ENCODE measurements around the gene DBNL.
A peak's percentile ranks its signal among the peaks of the same experiment; 100 is the strongest.

The DBNL gene

GRCh38 chr7:44100458-44101302 lies 56.2 kb downstream of the DBNL start:
- DNase-seq, result no peak

- no peak for DNase-seq
Measured at GRCh38 chr7:44101303-44101965, 56.9 kb downstream of the DBNL start.

DNA sequence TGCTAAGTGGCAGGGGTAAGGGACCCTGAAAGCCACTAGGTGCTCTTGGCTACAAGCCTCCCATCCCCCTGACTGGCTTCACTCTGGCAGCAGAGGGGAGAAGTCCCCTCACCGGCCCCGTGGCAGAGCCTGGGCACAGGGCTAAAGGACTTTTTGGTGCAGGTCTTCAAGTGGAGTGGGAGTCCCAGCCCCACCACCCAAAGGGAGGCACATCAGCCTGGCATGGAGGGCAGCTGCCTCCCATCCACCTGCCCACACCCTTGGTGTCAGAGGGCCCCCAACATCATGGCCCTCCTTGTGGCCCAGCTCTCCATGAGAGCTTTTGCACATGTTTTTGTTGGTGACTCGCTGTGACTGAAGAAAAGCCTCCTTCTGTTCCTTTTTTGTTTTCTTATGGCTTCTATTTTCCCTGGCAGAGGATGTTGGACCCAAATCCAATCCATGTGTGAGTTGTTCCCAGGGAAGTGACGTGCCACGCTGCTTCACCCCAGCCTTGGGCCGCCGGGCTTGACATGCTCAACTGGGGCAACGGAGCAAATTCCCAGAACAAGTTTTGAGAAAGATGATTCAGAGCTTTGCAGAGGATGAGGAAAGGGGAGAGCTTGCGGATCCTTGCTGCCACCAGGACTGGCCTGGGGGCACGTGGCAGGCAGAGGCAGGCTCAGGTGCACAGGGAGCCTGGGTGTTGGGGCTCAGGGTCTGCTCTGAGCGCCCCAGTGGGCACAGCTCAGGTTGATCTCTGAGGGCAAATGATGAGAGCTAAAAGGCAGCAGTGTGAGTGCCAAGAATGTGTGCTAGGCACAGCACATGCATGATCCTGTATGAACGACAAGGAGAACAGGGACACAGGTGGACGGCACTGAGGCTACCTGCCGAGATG lies 57.7 kb downstream of the DBNL start:
- no peak for DNase-seq

DNA sequence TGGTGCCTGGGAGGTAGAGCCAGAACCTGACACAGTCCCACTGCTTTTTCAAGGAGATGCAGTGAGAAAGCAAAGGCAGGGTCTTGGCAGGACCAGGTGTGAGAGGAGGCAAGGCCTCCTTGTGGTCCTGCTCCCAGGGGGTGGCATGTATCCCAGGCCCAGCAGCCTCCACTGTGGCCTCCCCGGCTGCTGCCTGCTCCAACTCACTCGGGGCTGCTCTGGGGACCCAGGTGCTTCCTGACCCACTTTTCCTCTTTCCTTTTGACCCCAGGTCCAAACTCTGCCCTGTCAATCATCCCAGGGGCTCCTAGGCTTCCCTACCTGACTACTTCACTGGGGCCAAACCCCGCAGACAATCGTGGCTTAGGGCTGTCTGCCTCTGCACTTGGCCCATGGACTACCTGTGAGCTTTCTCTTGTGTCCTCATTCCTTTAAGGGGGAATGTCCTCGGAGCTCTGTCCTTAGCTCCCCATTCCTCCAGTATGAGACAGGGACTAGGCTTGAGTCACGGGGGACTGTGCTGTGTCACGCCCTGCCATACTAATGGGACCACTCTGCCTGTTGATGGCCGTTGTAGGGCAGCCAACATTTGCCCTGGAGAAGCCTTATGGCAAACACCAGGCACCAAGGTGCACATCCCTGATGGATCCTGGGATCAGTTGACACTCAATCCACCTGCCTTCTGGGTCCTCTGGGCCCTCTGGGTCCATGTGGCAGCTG lies 58.5 kb downstream of the DBNL start:
- no peak for DNase-seq

GRCh38 chr7:44103566-44103922 lies 59.0 kb downstream of the DBNL start:
- no peak for DNase-seq

- peak in 1 of 5 donors; percentile 20 for DNase-seq
Measured at GRCh38 chr7:44103923-44104859, 59.7 kb downstream of the DBNL start, which contains the start of gene AEBP1. AEBP1 (plus strand) TSS chr7:44104345; CDS start chr7:44104666, 321 bp downstream.

DNA sequence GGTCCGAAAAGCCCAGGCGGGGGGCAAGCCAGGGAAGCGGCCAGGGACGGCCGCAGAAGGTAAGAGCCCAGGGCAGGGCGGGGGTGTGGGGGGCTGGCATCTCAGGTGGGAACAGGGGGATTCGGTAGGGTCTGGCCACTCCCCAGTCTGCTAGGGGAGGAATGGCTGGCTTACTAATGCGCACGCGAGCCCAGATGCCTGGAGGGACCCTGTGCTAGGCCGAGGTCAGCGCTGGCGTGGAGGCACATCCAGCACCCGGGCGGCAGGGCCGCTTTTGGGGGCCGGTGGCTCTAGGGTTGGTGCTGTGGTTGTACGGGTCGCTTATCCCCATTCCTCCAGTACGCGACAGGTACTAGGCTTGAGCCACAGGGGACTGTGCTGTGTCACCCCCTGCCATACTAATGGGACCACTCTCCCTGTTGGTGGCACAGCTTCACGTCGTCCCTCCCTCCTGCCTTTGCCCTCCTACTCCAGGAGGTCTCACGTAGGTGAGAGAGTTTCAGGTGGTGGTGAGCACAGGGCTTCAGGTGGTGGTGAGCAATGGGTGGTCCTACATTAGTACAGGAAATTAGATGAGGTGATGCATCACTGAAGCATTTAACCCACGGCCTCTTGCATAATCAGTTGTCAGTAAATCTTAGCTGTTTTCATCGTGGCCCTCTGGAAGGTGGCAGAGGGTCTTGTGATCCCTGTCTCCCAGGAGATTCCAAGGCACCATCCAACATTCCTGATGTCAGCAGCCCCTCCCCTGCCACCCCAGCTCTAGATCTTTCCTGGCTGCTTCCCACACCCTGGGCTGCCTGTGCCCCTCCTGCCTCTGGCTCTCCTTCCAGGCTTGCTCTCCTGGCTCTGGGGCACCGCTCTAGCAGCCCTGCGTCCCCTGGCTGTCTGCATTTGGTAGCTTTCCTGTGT lies 60.6 kb downstream of the DBNL start:
- no peak for DNase-seq

DNA sequence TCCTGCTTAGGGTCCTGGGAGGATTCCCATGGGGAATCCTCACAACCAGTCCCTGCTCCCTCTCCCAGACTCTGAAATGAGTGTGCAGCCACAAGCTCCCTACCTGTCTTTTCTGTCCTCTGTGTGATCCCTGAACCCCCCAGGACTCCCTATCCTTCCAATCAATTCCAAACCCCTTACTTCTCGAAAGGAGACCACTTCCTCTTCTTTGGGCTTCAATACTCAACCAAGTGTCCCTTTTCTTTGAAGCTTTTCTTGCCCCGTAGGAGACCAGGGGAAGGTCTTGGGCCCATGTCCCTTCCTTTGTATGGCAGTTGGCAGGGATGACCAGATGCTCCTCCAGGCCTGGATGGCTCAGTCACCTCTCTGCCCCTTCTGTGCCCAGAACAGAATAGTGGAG lies 61.3 kb downstream of the DBNL start:
- no peak for DNase-seq

- no peak for DNase-seq
Measured at GRCh38 chr7:44106311-44107065, 62.0 kb downstream of the DBNL start.

GRCh38 chr7:44107116-44107960 lies 62.8 kb downstream of the DBNL start:
- no peak for DNase-seq

- no peak for DNase-seq
Measured at GRCh38 chr7:44107961-44108767, 63.7 kb downstream of the DBNL start.

DNA sequence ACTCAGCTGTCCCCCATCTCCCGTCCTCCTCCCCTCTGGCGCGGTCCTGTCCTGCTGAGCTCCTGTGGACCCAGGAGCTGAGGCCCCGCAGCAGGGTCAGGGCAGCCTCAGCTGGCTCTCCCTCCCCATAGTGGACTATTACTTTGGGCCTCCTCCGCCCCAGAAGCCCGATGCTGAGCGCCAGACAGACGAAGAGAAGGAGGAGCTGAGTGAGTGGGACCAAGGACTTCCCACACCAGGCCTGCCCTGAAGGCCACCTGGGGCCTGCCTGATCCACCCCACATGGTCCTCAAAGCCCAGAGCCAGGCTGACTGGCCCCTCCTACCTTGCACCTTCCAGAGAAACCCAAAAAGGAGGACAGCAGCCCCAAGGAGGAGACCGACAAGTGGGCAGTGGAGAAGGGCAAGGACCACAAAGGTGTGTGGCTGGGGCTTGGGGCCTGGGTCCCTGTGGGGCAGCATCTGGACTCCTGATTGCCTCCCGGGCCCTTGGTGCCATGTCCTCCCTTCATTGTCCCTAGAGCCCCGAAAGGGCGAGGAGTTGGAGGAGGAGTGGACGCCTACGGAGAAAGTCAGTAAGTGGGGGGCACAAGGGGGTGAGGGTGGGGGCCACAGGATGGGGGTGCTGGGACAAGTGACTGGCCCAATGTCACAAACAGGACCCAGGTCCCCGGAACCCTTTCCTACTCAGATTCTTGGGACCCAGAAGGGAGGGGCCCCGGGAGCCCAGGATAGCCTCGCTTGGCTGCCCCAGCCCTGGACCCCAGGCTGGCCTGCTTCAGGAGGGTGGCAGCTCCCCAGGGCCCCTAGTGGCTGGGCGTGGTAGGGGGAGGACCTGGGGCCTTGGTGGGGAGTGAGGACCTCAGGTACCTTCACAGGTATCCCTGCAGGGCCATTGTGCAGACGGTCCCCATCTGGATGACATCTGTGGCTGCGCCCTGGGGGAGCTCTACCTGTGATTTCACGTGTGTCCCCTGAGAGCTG lies 64.6 kb downstream of the DBNL start:
- no peak for DNase-seq

DNA sequence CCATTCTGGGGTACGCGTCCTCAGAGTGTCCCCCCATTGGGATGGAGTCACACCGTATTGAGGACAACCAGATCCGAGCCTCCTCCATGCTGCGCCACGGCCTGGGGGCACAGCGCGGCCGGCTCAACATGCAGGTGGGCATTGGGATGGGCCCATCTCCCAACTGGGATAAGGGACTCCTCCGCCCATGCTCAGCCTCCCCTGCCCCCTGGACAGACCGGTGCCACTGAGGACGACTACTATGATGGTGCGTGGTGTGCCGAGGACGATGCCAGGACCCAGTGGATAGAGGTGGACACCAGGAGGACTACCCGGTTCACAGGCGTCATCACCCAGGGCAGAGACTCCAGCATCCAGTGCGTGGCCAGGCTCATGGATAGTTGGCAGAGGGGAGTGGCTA lies 65.5 kb downstream of the DBNL start:
- no peak for DNase-seq

GRCh38 chr7:44110719-44111635 lies 66.5 kb downstream of the DBNL start:
- no peak for DNase-seq
